ENCODE measurements around the gene RPL18.

RPL18 gene

DNA sequence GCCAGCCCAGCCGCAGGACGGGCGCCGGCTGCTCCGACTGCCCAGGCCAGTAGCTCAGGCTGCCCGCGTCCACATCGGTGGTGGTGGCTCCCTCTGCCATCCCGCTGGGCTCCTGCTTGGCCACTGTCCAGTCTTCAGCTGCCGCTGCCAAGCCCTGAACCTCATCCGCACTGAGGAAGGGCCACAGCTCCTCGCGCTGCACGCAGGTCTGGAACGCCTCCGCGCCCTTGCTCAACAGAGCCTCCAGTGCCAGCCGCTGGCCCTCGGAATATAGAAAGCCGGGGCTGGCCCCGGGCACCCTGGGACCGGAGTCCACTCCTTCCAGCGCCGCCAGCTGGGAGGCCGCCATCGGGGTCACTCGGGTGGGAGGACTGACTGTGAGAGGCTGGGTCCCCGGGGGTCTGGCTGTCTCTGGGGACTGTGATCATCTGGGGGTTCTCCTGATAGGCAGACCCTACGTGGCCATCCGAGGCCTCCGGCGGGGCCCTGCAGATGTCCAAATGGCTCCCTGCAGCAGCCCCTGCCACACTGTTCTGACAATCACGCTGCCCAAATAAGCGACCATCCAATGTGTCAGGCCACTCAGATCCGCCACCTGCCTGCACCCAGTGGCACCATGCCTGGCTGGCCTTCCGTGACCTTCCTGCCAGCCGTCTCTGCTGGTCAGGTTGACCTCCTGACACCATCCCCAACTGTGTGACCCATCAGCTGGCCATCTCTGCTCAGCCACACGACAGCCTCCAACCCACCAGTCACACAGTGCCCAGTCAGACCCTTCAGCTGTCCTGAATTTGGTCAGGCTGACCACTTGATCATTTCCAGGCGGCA, 5.7 kb downstream of the RPL18 start:
- no peak for DNase-seq (ENCODE audit: low read depth)

DNA sequence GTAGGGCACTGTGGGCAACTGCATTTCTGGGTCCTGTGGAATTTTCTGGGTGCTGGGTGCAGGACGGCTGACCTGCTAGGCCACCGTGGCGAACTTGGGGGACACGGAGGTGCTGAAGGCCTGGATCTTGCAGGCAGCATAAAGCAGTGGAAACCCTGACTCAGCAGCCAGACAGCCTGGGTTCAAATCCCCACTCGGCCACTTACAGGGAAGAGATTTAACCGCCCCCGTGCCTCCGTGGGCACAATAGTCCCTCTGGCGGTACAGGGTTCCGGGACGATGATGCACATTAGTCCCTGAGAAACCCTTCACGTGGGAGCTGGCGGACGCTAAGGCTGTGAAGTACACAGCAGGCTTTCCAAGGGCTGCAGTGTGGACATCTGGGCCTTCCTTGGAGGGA, 7.1 kb downstream of the RPL18 start:
- no peak for DNase-seq (ENCODE audit: low read depth)

DNA sequence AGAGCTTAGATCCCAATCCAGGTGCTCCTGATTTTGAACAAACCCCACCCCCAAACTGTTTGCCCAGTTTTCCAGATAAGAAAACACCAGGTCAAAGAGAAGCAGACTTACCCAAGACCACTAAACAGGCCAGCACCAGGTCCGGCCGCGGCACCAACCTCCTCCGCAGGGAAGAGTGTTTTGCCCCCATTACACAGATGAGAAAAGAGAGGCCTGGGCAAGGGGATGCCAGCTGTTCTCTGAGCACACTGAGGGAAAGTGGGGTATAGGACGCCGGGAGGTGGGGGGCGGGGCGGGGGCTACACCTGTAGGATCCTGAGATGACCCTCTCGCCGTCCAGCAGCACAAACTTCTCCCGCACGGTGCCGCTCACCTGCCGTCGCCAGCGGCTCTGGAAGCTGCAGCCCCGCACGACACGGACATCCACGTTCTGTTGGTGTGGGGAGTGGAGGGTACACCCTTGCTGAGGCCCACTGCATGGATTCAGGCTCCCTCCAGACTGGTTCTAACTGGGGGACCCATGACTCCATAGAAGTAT, 9.3 kb downstream of the RPL18 start:
- no peak for DNase-seq (ENCODE audit: low read depth)

- DNase-seq (ENCODE audit: low read depth) = no peak
Observed at GRCh38 chr19:48608798-48609263, 10.1 kb downstream of the RPL18 start.

DNA sequence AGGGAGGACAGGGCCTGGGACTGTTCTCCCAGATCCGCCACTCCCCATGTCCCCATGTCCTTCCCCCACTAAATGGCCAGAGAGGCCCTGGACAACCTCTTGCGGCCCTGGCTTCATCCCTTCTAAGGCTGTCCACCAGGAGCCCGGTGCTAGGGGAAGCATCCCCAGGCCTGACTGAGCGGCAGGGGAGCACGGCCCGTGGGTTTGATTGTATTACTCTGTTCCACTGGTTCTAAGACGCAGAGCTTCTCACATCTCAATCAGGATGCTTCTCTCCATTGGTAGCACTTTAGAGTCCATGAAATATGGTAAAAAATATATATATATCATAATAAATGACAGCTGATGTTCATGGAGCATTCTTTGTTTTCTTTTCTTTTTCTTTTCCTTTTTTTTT, 11.6 kb downstream of the RPL18 start:
- DNase-seq (ENCODE audit: low read depth) = no peak

DNA sequence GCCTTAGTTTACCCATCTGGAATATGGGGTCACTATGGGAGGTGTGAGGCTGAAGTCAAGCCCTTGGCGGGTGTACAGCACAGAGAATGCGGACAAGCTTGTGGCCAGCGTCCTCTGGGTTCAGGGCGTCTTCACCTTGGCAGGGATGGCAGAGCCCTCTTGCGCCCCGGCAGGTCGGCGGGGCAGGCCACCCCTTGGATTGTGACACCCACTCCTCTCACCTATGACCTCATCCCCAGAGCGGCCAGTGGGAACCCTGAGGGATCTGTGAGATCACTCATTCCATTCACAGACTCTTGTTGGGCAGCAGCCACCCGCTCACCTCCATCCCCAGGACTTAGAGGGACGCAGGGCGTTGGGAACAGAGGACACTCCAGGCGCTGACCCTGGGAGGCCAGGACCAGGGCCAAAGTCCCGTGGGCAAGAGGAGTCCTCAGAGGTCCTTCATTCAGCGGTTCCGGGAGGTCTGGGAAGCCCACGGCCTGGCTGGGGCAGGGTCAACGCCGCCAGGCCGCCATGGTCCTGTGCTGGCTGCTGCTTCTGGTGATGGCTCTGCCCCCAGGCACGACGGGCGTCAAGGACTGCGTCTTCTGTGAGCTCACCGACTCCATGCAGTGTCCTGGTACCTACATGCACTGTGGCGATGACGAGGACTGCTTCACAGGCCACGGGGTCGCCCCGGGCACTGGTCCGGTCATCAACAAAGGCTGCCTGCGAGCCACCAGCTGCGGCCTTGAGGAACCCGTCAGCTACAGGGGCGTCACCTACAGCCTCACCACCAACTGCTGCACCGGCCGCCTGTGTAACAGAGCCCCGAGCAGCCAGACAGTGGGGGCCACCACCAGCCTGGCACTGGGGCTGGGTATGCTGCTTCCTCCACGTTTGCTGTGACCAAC, 12.3 kb downstream of the RPL18 start, which contains the start of gene SPACA4:
SPACA4 (plus strand) TSS at position 280 of the 896 bp plus-strand sequence; CDS start at position 517, 237 bp downstream.
- no peak for DNase-seq (ENCODE audit: low read depth)

DNA sequence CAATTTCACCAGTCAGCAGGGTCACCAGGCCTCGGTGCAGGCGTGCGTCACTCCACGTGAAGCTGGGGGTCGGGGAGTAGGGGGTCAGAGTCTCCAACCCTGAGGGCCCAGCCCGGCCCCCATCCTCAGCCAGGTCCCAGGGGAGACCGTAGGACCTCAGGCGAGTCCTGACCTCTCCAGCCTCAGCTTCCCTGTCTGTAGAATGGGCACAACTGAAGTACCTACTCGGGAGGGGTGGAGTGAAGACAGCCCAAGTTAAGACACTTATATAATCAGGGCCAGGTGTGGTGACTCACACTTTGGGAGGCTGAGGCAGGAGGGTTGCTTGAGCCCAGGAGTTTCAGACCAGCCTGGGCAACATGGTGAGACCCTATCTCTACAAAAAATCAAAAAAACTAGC, 15.1 kb downstream of the RPL18 start:
- no peak for DNase-seq (ENCODE audit: low read depth)

GRCh38 chr19:48603449-48603848, 15.5 kb downstream of the RPL18 start:
- no peak for DNase-seq (ENCODE audit: low read depth)

- DNase-seq (ENCODE audit: low read depth) = no peak
Observed at GRCh38 chr19:48603001-48603400, 16.0 kb downstream of the RPL18 start.

DNA sequence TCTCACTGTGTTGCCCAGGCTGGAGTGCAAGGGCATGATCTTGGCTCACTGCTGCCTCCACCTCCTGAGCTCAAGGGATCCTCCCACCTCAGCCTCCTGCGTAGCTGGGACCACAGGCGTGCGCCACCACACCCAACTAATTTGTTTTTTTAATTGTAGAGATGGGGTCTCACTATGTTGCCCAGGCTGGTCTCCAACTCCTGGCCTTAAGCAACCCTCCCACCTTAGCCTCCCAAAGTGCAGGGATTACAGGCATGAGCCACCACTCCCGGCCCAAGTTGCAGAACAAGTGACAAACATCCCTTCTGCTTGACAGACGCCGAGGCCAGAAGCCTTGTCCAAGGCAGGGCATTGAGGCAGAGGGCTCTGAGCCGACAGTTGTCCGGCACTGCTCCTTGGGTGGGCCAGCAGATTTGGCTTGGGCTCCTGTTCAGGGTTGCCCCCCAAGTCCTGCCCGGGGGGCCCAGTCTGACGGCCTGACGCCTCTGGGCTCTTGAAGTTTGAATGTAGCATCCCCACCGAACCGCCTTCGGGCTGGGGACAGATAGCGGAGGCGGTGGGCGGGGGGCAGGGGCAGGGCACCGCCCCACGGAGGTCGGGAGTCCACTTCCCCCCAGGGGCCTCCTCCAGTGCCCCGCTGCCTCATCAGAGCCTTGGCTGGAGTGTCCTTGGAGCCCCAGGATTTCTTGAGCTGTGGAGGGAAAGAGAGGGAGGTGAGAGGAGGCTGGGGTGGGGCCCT, 18.1 kb downstream of the RPL18 start:
- no peak for DNase-seq (ENCODE audit: low read depth)

DNA sequence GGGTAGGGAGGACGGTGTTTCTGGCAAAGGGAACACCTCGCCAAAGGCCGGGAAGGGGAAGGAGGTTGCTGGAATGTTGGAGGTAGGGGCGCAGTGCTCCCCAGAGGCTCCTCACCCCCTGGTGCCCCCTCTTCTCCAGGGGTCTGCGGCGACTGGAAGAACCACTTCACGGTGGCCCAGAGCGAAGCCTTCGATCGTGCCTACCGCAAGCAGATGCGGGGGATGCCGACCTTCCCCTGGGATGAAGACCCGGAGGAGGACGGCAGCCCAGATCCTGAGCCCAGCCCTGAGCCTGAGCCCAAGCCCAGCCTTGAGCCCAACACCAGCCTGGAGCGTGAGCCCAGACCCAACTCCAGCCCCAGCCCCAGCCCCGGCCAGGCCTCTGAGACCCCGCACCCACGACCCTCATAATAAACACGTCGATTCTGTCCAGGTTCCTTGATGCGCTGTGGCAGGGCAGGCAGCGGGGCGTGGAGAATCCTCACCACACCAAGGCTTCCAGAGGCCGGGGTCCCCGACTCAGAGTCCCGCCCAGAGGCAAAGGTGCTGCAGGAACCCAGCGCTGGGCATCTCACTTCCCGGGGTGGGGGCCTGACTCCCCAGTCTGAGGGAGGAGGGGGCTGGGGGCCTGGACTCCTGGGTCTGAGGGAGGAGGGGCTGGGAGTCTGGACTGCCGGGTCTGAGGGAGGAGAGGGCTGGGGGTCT, 19.8 kb downstream of the RPL18 start:
- no peak for DNase-seq (ENCODE audit: low read depth)

- no peak for DNase-seq (ENCODE audit: low read depth)
Observed at GRCh38 chr19:48596679-48597465, 22.1 kb downstream of the RPL18 start.

- no peak for DNase-seq (ENCODE audit: low read depth)
Observed at GRCh38 chr19:48596237-48596636, 22.7 kb downstream of the RPL18 start.

GRCh38 chr19:48595833-48596232, 23.1 kb downstream of the RPL18 start:
- DNase-seq (ENCODE audit: low read depth) = no peak

DNA sequence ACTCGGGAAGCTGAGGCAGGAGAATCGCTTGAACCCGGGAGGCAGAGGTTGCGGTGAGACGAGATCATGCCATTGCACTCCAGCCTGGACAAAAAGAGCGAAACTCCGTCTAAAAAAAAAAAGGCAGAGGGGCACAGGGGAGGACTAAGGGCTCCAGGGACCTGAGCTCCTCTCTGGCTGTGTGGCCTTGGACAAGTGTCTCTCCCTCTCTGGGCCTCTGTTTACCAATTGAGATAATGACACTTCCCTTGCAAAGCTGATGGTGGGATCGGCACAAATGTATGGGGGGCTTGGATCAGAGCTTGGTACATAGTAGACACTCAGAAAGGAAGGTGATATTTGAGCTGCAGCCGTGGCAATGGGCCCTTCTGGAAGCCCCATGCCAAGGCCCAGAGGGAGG, 23.8 kb downstream of the RPL18 start:
- DNase-seq (ENCODE audit: low read depth) = no peak

- DNase-seq (ENCODE audit: low read depth) = no peak
Observed at GRCh38 chr19:48591021-48591420, 28.0 kb downstream of the RPL18 start.

DNA sequence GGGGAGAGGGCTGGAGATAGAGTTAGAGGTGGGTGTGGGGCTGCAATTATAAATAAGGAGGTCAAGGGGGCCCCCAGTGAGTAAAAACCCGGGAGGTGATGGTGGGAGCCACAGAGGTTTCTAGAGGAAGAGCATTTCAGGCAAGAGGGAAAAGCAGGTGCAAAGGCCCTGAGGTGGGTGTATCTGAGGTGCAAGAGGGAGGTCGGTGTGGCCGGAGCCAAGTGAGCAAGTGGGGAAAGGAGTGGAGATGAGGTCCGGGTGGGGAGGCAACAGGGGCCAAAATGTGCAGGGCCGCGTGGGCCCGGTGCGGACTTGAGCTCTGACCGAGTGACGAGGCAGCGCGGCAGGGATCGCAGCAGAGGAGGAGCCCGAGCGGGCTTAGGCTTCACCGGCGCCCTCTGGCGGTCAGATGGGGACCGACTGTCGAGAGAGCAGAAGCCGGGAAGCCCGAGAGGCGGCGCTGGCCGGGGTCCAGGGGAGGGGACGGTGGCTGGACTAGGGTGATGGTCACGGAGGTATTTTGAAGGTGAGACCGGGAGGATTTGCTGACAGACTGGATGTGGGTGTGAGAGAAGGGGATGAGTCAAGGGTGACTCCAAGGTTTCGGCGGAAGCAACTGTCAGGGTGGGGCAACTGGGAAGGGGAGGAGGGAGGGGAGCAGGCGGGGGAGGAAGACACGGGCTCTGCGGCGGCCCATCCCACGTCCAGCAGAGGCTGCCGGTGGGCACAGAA, 30.1 kb downstream of the RPL18 start:
- peak; percentile 78 for DNase-seq (ENCODE audit: low read depth)

DNA sequence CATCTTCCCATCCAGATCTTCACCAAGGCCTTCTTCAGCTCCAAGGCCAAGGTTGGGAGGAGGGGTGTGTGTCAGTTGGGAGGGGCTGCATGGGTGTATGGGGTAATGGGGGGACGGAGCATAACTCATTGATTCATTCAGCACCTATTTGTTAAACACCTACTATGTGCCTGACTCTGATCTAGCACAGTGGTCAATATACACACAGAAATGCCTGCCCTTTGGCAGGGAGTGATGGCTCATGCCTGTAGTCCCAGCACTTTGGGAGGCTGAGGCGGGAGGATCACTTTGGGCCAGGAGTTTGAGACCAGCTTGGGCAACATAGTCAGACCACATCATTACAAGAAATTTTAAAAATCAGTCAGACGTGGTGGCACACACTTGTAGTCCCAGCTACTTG, 31.6 kb downstream of the RPL18 start:
- DNase-seq (ENCODE audit: low read depth) = no peak

GRCh38 chr19:48582168-48582567, 36.8 kb downstream of the RPL18 start:
- DNase-seq (ENCODE audit: low read depth) = no peak

DNA sequence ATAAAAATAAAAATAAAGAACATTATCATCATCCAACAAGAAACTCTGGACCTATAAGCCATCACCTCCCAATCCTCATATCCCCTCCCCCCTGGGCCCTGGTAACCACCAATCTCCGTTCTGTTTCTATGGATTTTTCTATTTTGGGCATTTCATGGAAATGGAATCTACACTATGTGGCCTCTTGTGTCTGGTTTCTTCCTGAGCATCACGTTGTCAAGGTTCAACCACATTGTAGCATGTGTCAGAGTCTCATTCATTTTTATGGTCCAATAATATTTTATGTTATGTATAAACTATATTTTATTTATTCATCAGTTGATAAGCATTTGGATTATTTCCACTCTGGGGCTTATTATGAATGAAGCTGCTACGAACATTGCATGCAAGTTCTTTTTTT, 40.1 kb downstream of the RPL18 start:
- no peak for DNase-seq (ENCODE audit: low read depth)

All from activated T-cell treated with anti-CD3 and anti-CD28 coated beads for 24 hours (primary cell).